ENCODE measurements around the gene PHF24. TPM values are rescaled to one million over a fixed set of nuclear protein-coding genes. Genes with fewer than 3 reads are reported as not detected.
"Not testable (repeated sequence)": the region's sequence is repeated elsewhere in the genome, so short reads cannot be mapped to it uniquely, and the experiment has no call there.

Gene PHF24
- under 1 TPM; 0.19 to 0.81 (median 0.54) TPM for polyA plus RNA-seq (ENCODE audit: insufficient read depth in 1 of 5, insufficient read length in 5 of 5, low replicate concordance in 1 of 5)
- long read RNA-seq, donor 1: 0 reads
- long read RNA-seq, donor 2: 0 reads
- long read RNA-seq, donor 3: 0 reads
- long read RNA-seq, donor 4: 0 reads
- long read RNA-seq, donor 5: 0 reads
- long read RNA-seq, donor 6: 0 reads
- long read RNA-seq, donor 7: 0 reads
- long read RNA-seq, donor 8: 0 reads

GRCh38 chr9:34957492-34958410 lies at the start of gene PHF24:
PHF24 (plus strand) TSS chr9:34958285; CDS start chr9:34971299, 13,014 bp downstream.
- DNase-seq: no peak

GRCh38 chr9:34927061-34927460 lies 31.0 kb upstream of the PHF24 start:
- DNase-seq: no peak

GRCh38 chr9:34928921-34929320 lies 29.2 kb upstream of the PHF24 start:
- no peak for DNase-seq

GRCh38 chr9:34929506-34930102 lies 28.5 kb upstream of the PHF24 start:
- DNase-seq: no peak

GRCh38 chr9:34939989-34940388 lies 18.1 kb upstream of the PHF24 start:
- not testable (repeated sequence) for DNase-seq

- no peak for DNase-seq
Measured at GRCh38 chr9:34948451-34948850, 9.6 kb upstream of the PHF24 start.

- no peak for DNase-seq
Measured at GRCh38 chr9:34954225-34954624, 3.9 kb upstream of the PHF24 start.

- DNase-seq: not testable (repeated sequence)
Measured at GRCh38 chr9:34956066-34956465, 2.0 kb upstream of the PHF24 start.

GRCh38 chr9:34956648-34957047 lies 1.4 kb upstream of the PHF24 start:
- DNase-seq: no peak

- no peak for DNase-seq
Measured at GRCh38 chr9:34958411-34958982, 412 bp downstream of the PHF24 start.

- DNase-seq: no peak
Measured at GRCh38 chr9:34959461-34959860, 1.4 kb downstream of the PHF24 start.

GRCh38 chr9:34961574-34962490 lies 3.7 kb downstream of the PHF24 start:
- DNase-seq: no peak

- DNase-seq: no peak
Measured at GRCh38 chr9:34962546-34962945, 4.5 kb downstream of the PHF24 start.

- DNase-seq: no peak
Measured at GRCh38 chr9:34963552-34963951, 5.5 kb downstream of the PHF24 start.

- DNase-seq: no peak
Measured at GRCh38 chr9:34964458-34964857, 6.4 kb downstream of the PHF24 start.

- DNase-seq: no peak
Measured at GRCh38 chr9:34971146-34971811, 13.2 kb downstream of the PHF24 start.

GRCh38 chr9:34974664-34975063 lies 16.6 kb downstream of the PHF24 start:
- no peak for DNase-seq

- DNase-seq: no peak
Measured at GRCh38 chr9:34976441-34976840, 18.4 kb downstream of the PHF24 start.

- DNase-seq: no peak
Measured at GRCh38 chr9:34976992-34977391, 18.9 kb downstream of the PHF24 start.

- no peak for DNase-seq
Measured at GRCh38 chr9:34980181-34980761, 22.2 kb downstream of the PHF24 start.

All from right lung (tissue), 10 donors.